SU-DHL-6 (cell line): Measurements from ENCODE around the gene TMCC2.

ENCODE experiments used
- H2AFZ ChIP-seq: fragments of 200-600 bp; sonication (generic); 2 replicates; pipeline ENCODE4 v1.6.1; 2014; ENCODE audit warnings: low read depth, mild to moderate bottlenecking, moderate library complexity, mixed read lengths, antibody characterized with exemption, low read length; ENCODE audit not compliant: severe bottlenecking
- H3F3A ChIP-seq: fragments of 200-600 bp; shearing (Covaris generic); 2 replicates; pipeline ENCODE4 v1.6.0; 2016; ENCODE audit warnings: antibody characterized with exemption, mild to moderate bottlenecking; ENCODE audit not compliant: insufficient read depth
- H3K27ac ChIP-seq: fragments of 200-600 bp; sonication (generic); 2 replicates; pipeline ENCODE4 v1.5.1; 2016; ENCODE audit warnings: low read depth, mild to moderate bottlenecking, low read length, moderate library complexity, mixed read lengths
- H3K27me3 ChIP-seq: fragments of 200-600 bp; sonication (generic), shearing (Covaris generic); 2 replicates; pipeline ENCODE4 v1.6.0; 2014; ENCODE audit warnings: mild to moderate bottlenecking, low read length
- H3K36me3 ChIP-seq: fragments of 200-600 bp; sonication (generic); 2 replicates; pipeline ENCODE4 v1.6.1; 2014; ENCODE audit warnings: mild to moderate bottlenecking, low read length, mixed read lengths
- H3K4me2 ChIP-seq: fragments of 300-600, 200-600 bp; shearing (Covaris generic), sonication (generic); 2 replicates; pipeline ENCODE4 v1.6.0; 2014; ENCODE audit warnings: low read length, low read depth, mild to moderate bottlenecking; ENCODE audit not compliant: poor library complexity, severe bottlenecking
- H3K4me3 ChIP-seq: fragments of 200-600 bp; sonication (generic); 2 replicates; pipeline ENCODE4 v1.5.1; 2014; ENCODE audit warnings: antibody characterized with exemption, low read length, mild to moderate bottlenecking, mixed read lengths; ENCODE audit not compliant: insufficient read depth, poor library complexity, severe bottlenecking
- H3K79me2 ChIP-seq: fragments of 200-600 bp; sonication (generic); 2 replicates; pipeline ENCODE4 v1.6.1; 2014; ENCODE audit warnings: mild to moderate bottlenecking, low read length, moderate library complexity; ENCODE audit not compliant: insufficient read depth
- H3K9ac ChIP-seq: fragments of 200-600 bp; sonication (generic); 2 replicates; pipeline ENCODE4 v1.7.0; 2014; ENCODE audit warnings: mild to moderate bottlenecking, low read length
- H3K9me2 ChIP-seq: fragments of 200-600 bp; sonication (generic); replicated peaks from 2 replicates; pipeline ENCODE4 v1.6.1; 2014; ENCODE audit warnings: low read length; ENCODE audit not compliant: insufficient read depth
- H3K9me3 ChIP-seq: fragments of 200-600 bp; sonication (generic); 2 replicates; pipeline ENCODE4 v1.6.1; 2014; ENCODE audit warnings: low read length, mixed read lengths; ENCODE audit not compliant: insufficient read depth
- H4K20me1 ChIP-seq: fragments of 200-600 bp; sonication (generic); 2 replicates; pipeline ENCODE4 v1.6.1; 2014; ENCODE audit warnings: low read depth, mild to moderate bottlenecking, antibody characterized with exemption, low read length, moderate library complexity, mixed read lengths
- CTCF ChIP-seq: fragments of 200-600 bp; sonication (generic); IDR thresholded peaks from one replicate; pipeline ENCODE4 v1.5.1; 2017; ENCODE audit warnings: antibody characterized with exemption, mild to moderate bottlenecking, low read length, moderate library complexity; ENCODE audit not compliant: insufficient read depth, poor library complexity, severe bottlenecking
- EZH2phosphoT487 ChIP-seq: fragments of 200-600 bp; sonication (generic), shearing (Covaris generic); conservative IDR thresholded peaks from 2 replicates; pipeline ENCODE4 v1.6.1; 2018; ENCODE audit warnings: mild to moderate bottlenecking, antibody characterized with exemption, low read length, moderate library complexity, mixed read lengths

Gene TMCC2

GRCh38 chr1:205293350-205294074, 65.8 kb downstream of the TMCC2 start:
- Histone ChIP-seq H4K20me1 (no peaks in the 10 kb centered on the region), H3K9me3 (no peaks in the 10 kb centered on the region), H3K9me2 (no peaks in the 10 kb centered on the region), H3K27ac (no peak overlapping the region), H3K79me2 (no peaks in the 10 kb centered on the region), H2AFZ (no peak overlapping the region), H3K27me3 (no peaks in the 10 kb centered on the region), H3K4me2 (no peak overlapping the region), H3F3A (no peaks in the 10 kb centered on the region), H3K4me3 (no peak overlapping the region), H3K36me3 (no peaks in the 10 kb centered on the region), H3K9ac (no peak overlapping the region)
- TF ChIP-seq CTCF, result no peak
- TF ChIP-seq EZH2phosphoT487, result no peak

GRCh38 chr1:205294175-205294917, 66.6 kb downstream of the TMCC2 start:
- H3K4me3 ChIP-seq, result no peak overlapping the region
- TF ChIP-seq CTCF, result no peak
- TF ChIP-seq EZH2phosphoT487, result no peak
- no peaks in the 10 kb centered on the region for H3K9me3 ChIP-seq
- no peaks in the 10 kb centered on the region for H3K27me3 ChIP-seq
- H2AFZ ChIP-seq, result no peak overlapping the region
- no peaks in the 10 kb centered on the region for H3F3A ChIP-seq
- no peak overlapping the region for H3K27ac ChIP-seq
- no peaks in the 10 kb centered on the region for H4K20me1 ChIP-seq
- no peaks in the 10 kb centered on the region for H3K79me2 ChIP-seq
- no peak overlapping the region for H3K4me2 ChIP-seq
- no peaks in the 10 kb centered on the region for H3K9me2 ChIP-seq
- no peaks in the 10 kb centered on the region for H3K36me3 ChIP-seq
- H3K9ac ChIP-seq, result no peak overlapping the region

- H3K4me3 ChIP-seq, result no peak overlapping the region
- H3K9me3 ChIP-seq, result no peaks in the 10 kb centered on the region
- H3K27ac ChIP-seq, result no peak overlapping the region
- no peak overlapping the region for H2AFZ ChIP-seq
- TF ChIP-seq CTCF (no peak), EZH2phosphoT487 (no peak)
- no peaks in the 10 kb centered on the region for H3K79me2 ChIP-seq
- no peaks in the 10 kb centered on the region for H4K20me1 ChIP-seq
- no peak overlapping the region for H3K4me2 ChIP-seq
- no peaks in the 10 kb centered on the region for H3K36me3 ChIP-seq
- no peaks in the 10 kb centered on the region for H3F3A ChIP-seq
- no peaks in the 10 kb centered on the region for H3K27me3 ChIP-seq
- H3K9me2 ChIP-seq, result no peaks in the 10 kb centered on the region
- no peak overlapping the region for H3K9ac ChIP-seq
Measured at GRCh38 chr1:205294934-205295333, 67.2 kb downstream of the TMCC2 start.
